ES-I3 (cell line): ENCODE measurements around the gene CLP1.
"Not testable (repeated sequence)": the region's sequence is repeated elsewhere in the genome, so short reads cannot be mapped to it uniquely, and the experiment has no call there.

Experiments
- H3K36me3 ChIP-seq: 2 replicates; pipeline ENCODE4 v1.6.1; 2013; ENCODE audit warnings: mild to moderate bottlenecking, low read length, control low read depth, moderate library complexity; ENCODE audit not compliant: insufficient read depth
- H3K4me1 ChIP-seq: 2 replicates; pipeline ENCODE4 v1.6.1; 2013; ENCODE audit warnings: mild to moderate bottlenecking, control low read depth, low read length; ENCODE audit not compliant: insufficient read depth
- H3K9ac ChIP-seq: 2 replicates; pipeline ENCODE4 v1.6.1; 2013; ENCODE audit warnings: low read depth, mild to moderate bottlenecking, low read length, moderate library complexity
- H3K9me3 ChIP-seq: 2 replicates; pipeline ENCODE4 v1.6.1; 2013; ENCODE audit warnings: mild to moderate bottlenecking, low read length, moderate library complexity; ENCODE audit not compliant: control insufficient read depth, insufficient read depth

The CLP1 gene

DNA sequence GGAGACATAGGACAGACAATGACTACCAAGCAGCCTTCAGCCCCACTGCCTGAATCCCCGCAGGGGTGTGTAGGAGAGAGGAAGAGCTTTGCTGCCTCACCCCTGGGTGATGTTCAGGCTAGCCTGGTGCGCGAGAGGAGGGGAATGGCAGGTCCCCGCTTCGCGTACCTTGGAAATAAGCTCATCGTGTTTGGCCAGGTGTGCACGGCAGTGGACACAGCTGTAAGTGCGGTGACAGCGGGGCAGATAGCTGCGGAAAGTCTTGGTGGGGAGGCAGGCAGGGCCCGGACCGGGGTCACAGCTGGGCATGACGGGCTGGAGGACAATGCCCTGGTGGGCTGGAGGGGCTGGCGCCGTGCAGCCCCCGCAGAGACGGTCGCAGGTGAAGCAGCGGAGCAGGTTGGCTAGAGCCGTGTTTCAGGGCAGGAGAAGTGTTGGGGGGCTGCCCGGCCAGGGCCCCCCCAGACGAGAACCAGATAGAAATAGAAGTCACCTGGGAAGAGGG, 10.7 kb upstream of the CLP1 start:
- H3K9ac ChIP-seq, result peak overlapping the region; percentile 34
- no peaks in the 10 kb centered on the region for H3K9me3 ChIP-seq
- H3K4me1 ChIP-seq, result peaks cover 31% of the 10 kb centered on the region
- peaks cover 1% of the 10 kb centered on the region; the same call in 1 of the 2 replicates for H3K36me3 ChIP-seq

DNA sequence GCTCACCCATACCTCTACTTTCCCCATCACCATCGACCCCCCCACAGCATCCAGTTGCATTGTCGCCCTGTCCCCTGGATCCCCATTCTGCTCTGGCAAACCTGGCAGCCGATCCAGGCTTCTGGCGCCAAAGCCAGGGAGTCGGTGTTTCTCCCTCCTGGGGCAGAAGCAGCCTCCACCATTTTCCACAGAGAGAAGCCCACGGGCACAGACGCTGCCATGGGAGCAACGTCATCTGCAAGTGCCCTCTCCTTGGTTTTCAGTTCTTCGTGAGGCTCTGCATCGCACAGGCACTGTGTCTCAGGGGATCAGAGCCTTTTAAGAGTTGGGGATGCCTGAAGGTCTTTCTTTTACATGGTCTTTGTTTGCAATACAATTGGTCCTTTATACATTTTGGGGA, 10.2 kb upstream of the CLP1 start:
- Histone ChIP-seq H3K9ac (peak overlapping the region; percentile 34), H3K36me3 (no peaks in the 10 kb centered on the region), H3K9me3 (no peaks in the 10 kb centered on the region), H3K4me1 (peaks cover 29% of the 10 kb centered on the region)

DNA sequence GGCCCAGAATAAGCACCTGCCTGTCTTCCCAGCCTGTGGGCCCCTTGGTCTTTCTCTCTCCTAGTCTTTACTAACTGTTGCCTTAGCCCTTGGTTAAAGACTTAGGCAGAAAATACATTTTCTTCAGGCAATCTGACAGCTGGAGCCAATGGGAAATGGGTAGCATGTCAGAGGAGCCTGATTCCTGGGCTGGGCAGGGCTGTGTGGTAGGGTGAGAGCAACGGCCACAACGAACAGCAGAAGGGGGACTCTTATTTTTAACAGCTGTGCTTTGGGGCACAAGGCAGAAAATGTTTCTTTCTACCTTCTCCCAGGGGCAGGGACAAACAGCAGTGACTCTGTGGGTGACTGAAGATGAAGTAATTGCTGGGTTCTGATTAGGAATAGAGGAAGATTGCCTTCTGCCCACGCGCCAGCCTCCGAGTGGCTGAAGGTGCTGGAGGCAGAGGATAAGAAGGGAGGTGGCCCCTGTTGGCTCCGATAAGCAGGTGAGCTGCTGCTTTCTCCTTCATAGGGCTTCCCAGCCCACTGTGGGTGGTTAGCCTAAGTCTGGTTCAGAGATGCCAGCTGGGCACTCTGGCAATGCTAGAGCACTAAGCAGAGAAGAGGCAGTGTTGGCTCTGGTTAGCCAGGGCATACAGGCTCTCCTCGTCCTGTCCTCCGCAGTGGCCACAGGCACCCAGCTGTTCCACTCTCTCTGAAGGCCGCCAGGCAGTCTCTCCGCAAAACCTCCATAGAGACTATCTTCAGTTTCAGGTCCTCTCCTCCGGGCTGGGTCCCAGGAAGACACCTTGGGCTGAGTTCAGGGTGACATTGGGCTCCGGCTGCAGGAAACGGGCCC, 9.4 kb upstream of the CLP1 start:
- H3K9ac ChIP-seq, result peak overlapping the region; percentile 34
- H3K4me1 ChIP-seq, result peaks cover 34% of the 10 kb centered on the region
- no peaks in the 10 kb centered on the region for H3K36me3 ChIP-seq
- H3K9me3 ChIP-seq, result no peaks in the 10 kb centered on the region

DNA sequence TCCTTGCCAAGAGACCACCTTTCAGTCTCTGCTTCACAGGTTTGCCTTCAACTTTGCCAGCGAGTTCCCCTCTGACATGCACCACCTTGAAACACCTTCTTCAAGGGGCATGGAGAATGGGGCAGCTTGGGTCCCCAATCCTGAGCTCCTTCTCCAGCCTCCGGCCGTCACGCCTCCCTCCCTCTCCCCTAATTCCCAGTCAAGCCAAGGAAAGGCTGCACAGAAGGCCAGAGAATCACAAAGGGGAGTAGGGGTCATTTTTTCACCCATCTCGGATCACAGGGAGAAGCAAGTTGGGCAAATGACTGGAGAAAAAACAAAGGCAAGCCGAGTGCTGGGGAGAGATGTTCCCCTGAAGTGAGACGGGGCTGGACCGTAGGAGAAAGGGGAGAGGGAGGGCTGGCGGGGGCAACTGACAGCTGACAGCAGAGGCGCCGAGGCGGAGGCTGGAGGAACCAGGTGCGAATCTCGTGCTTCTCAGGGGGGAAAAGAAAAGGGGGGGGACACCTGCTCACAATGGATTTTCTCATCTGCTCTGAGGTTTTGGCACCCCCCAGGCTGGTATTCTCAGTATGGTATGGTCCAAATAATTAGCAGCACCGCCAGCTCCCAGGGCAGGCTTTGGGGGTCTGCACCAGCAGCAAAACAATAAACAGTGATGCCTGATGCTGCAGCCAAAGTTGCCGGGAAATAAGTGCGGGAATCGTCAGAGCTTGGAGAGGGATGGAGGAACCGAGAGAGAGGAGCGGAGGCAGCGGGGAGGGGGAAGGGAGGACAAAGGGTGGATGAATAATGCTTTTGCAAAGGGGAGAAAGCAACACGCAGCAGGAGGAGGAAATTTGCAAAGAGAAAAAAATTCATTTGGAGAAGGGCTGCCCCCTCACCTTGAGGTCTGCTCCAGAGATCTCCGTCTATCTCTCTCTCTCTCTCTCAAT, 8.5 kb upstream of the CLP1 start:
- no peaks in the 10 kb centered on the region for H3K36me3 ChIP-seq
- H3K4me1 ChIP-seq, result peaks cover 40% of the 10 kb centered on the region
- H3K9me3 ChIP-seq, result no peaks in the 10 kb centered on the region
- H3K9ac ChIP-seq, result peak overlapping the region; percentile 34

DNA sequence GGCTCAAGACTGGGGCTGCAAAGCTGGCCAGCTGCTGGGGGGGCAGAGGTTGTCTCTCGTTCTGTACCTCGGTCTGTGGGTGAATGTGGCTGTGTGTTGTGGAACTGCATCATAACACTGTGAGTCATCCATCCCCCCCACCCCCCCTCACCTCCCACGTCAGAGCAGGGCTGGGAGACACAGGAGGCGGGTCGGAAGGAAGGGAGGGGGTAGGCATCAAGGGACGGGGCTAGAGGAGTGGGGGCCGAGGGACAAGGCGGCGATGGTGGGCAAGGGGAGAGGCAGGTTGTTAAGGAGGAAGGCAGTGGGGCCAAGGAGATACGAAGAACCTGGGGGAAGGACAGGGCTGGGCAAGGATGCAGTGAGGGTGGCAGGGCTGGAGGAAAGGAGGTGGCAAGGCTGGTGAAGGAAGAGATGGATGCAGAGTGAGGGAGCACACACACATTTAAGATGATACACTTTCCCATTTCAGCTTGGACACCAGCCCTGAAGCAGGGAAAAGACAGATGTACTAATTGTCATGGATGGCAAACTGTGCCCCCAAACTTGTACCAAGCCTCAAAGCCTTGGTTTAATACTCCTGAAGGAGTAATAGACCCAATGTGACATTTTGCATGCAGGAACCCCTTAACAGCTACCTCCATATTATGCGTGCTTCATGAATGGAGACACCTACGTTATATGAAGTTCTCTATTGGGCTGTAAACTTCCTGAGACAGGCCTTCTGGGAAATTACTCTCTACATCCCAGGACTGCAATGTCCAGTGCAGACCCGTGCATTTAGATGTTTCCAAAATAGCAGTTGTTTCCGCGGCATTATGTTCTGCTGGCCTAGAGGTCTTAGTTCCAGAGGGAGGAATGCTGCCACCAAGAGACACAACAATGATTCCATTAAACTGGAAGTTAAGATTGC, 7.5 kb upstream of the CLP1 start, which contains the start of gene YPEL4:
Gene YPEL4, minus strand, starts transcription at position 87 of the 913 bp plus-strand sequence. CDS start 2,805 bp downstream, outside the sequence.
- no peaks in the 10 kb centered on the region for H3K36me3 ChIP-seq
- H3K9ac ChIP-seq, result peak within 1 kb of the TSS; percentile 47
- H3K4me1 ChIP-seq, result peaks cover 38% of the 10 kb centered on the region
- no peaks in the 10 kb centered on the region for H3K9me3 ChIP-seq

DNA sequence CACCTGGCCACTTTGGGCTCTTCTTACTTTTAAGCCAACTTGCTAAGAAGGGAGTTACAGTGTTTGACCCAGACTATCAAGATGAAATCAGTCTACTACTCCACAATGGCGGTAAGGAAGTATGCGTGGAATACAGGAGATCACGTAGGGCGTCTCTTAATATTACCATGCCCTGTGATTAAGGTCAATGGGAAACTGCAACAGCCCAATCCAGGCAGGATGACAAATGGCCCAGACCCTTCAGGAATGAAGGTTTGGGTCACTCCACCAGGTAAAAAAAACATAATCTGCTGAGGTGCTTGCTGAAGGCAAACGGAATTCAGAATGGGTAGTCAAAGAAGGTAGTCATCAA, 6.8 kb upstream of the CLP1 start:
- H3K9ac ChIP-seq, result no peak overlapping the region
- H3K36me3 ChIP-seq, result no peaks in the 10 kb centered on the region
- H3K9me3 ChIP-seq, result no peaks in the 10 kb centered on the region
- peaks cover 32% of the 10 kb centered on the region; the same call in 1 of the 2 replicates for H3K4me1 ChIP-seq

DNA sequence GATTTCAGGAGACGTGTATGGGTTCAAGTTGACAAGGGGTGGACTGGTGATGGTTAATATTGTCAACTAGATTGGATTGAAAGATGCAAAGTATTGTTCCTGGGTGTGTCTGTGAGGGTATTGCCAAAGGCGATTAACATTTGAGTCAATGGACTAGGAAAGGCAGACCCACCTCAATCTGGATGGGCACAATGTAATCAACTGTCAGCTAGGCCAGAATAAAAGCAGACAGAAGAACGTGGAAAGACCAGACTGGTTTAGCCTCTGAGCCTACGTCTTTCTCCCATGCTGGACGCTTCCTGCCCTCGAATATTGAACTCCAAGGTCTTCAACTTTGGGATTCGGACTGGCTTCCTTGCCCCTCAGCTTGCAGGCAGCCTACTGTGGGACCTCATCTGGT, 6.2 kb upstream of the CLP1 start:
- no peaks in the 10 kb centered on the region for H3K9me3 ChIP-seq
- H3K36me3 ChIP-seq, result no peaks in the 10 kb centered on the region
- H3K9ac ChIP-seq, result no peak overlapping the region
- peaks cover 27% of the 10 kb centered on the region; the same call in 1 of the 2 replicates for H3K4me1 ChIP-seq

DNA sequence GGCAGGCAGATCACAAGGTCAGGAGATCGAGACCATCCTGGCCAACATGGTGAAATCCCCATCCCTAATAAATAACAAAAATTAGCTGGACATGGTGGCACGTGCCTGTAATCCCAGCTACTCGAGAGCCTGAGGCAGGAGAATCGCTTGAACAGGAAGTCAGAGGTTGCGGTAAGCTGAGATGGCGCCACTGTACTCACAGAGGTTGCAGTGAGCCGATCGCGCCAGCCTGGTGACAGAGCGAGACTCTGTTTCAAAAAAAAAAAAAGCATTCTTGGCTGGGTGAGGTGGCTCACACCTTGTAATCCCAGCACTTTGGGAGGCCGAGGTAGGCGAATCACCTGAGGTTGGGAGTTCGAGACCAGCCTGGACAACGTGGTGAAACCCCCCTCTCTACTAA, 5.3 kb upstream of the CLP1 start:
- H3K9ac ChIP-seq, H3K36me3 ChIP-seq, H3K9me3 ChIP-seq: not testable (repeated sequence)
- peaks cover 25% of the 10 kb centered on the region; the same call in 1 of the 2 replicates for H3K4me1 ChIP-seq

DNA sequence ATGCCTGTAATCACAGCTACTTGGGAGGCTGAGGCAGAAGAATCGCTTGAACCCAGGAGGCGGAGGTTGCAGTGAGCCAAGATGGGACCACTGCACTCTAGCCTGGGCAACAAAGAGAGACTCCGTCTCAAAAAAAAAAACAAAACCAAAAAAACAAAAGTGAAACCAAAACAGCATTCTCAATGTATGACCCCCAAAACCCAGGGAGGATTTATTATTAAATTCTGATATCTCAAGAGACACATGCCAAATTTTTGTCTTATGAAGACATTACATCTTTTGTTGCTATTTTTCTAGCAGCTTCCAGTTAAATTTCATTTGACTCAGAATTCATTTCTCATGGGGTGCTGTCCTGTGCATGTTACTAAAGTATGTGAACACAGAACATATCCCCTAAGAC, 4.9 kb upstream of the CLP1 start:
- H3K36me3 ChIP-seq, result no peaks in the 10 kb centered on the region
- H3K4me1 ChIP-seq, result peaks cover 21% of the 10 kb centered on the region; the same call in 1 of the 2 replicates
- H3K9me3 ChIP-seq, result no peaks in the 10 kb centered on the region
- no peak overlapping the region for H3K9ac ChIP-seq

DNA sequence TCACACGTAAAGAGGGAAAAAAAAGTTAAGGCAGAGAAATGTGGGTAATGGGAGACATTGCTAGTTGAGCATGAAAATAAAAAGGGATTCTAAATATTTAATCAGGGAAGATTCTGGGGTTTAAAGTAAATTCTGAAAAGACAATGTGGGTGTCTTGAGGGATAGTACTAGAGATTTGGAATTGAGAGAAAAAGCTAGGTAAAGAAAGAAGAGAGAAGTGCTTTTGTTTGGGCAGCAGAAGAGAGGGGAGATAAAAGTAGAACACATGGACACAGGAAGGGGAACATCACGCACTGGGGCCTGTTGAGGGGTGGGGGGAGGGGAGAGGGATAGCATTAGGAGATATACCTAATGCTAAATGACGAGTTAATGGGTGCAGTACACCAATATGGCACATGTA, 4.4 kb upstream of the CLP1 start:
- no peaks in the 10 kb centered on the region for H3K9me3 ChIP-seq
- no peak overlapping the region for H3K9ac ChIP-seq
- H3K4me1 ChIP-seq, result peaks cover 21% of the 10 kb centered on the region; the same call in 1 of the 2 replicates
- no peaks in the 10 kb centered on the region for H3K36me3 ChIP-seq

DNA sequence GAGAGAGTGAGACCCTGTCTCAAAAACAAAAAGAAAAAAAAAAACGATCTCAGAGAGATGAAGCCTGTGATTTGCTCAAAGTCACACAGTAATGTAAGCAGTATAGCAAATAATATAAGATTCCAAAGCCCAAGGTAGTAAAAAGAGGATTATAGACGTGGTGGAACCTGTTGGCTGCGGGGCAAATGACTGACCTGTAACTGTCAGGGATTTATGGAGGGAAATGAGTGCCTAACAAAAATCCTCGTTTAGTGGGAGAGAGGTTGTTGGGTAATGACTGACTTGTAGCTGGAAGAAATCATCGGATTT, 723 bp upstream of the CLP1 start:
- H3K36me3 ChIP-seq, result peaks cover 7% of the 10 kb centered on the region; the same call in 1 of the 2 replicates
- peaks cover 11% of the 10 kb centered on the region; the same call in 1 of the 2 replicates for H3K4me1 ChIP-seq
- peak overlapping the region; percentile 96; the same call in 1 of the 2 replicates for H3K9ac ChIP-seq
- H3K9me3 ChIP-seq, result no peaks in the 10 kb centered on the region

DNA sequence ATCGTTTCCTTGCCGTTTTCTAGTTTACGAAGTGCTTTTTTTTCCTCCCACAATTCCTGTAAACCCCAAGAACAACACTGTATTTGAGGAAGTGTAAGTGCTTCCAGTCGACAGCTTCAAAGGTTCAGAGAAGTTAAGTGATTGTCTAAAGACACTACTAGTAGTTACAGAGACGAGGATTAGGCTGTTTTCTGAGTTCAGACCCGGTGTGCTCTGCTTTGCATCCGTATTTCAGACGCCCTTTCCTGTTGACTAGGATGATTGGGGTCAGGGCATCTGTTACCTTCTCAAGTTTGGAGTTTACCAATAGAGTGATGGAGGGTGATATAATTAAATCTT, 430 bp downstream of the CLP1 start:
- Histone ChIP-seq H3K9ac (peak overlapping the region; percentile 96), H3K4me1 (peaks cover 8% of the 10 kb centered on the region; the same call in 1 of the 2 replicates), H3K36me3 (peaks cover 7% of the 10 kb centered on the region; the same call in 1 of the 2 replicates), H3K9me3 (no peaks in the 10 kb centered on the region)

DNA sequence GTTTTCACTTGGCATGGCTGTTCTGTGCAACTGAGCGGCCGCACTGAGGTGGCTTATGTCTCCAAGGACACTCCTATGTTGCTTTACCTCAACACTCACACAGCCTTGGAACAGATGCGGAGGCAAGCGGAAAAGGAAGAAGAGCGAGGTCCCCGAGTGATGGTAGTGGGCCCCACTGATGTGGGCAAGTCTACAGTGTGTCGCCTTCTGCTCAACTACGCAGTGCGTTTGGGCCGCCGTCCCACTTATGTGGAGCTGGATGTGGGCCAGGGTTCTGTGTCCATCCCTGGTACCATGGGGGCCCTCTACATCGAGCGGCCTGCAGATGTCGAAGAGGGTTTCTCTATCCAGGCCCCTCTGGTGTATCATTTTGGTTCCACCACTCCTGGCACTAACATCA, 2.1 kb downstream of the CLP1 start:
- H3K36me3 ChIP-seq, result peaks cover 7% of the 10 kb centered on the region; the same call in 1 of the 2 replicates
- H3K4me1 ChIP-seq, result no peaks in the 10 kb centered on the region
- no peaks in the 10 kb centered on the region for H3K9me3 ChIP-seq
- no peak overlapping the region for H3K9ac ChIP-seq

DNA sequence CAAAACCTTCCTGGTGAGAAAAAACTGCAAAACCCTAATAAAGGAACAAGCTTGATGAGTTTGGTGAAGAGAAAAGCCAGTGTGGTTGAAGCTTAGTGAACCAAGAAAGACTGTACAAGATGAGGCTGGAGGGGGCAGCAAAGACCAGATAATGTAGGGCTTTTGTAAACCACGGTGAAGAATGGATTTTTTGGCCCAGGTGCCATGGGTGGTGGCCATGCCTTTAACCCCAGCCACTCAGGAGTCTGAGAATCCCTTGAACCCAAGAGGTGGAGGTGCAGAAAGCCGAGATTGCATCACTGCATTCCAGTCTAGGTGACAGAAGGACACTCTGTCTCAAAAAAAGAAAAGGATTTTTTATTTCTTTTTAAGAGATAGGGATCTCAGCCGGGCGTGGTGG, 5.3 kb downstream of the CLP1 start:
- Histone ChIP-seq H3K9me3 (no peaks in the 10 kb centered on the region), H3K4me1 (no peaks in the 10 kb centered on the region), H3K9ac (no peak overlapping the region), H3K36me3 (peaks cover 7% of the 10 kb centered on the region; the same call in 1 of the 2 replicates)
